Upper lobe of left lung (tissue), 4 donors: ENCODE data around the gene RTN4.

ENCODE experiments used
- CTCF ChIP-seq, 6 experiments: fragments of 450-650 bp in 4 of 6; fragments of 200-600 bp in 2 of 6; sonication (generic) in 2 of 6; IDR thresholded peaks; one replicate each; pipeline ENCODE4 v1.5.1; 2016 to 2019; ENCODE audit warnings: antibody characterized with exemption in 6 of 6
- EP300 ChIP-seq, 4 donors: sonication (generic); formaldehyde crosslinking; IDR thresholded peaks; one replicate each; pipeline ENCODE4 v1.5.1; 2017; ENCODE audit warnings: antibody characterized with exemption in 4 of 4, control low read depth in 2 of 4

DNA sequence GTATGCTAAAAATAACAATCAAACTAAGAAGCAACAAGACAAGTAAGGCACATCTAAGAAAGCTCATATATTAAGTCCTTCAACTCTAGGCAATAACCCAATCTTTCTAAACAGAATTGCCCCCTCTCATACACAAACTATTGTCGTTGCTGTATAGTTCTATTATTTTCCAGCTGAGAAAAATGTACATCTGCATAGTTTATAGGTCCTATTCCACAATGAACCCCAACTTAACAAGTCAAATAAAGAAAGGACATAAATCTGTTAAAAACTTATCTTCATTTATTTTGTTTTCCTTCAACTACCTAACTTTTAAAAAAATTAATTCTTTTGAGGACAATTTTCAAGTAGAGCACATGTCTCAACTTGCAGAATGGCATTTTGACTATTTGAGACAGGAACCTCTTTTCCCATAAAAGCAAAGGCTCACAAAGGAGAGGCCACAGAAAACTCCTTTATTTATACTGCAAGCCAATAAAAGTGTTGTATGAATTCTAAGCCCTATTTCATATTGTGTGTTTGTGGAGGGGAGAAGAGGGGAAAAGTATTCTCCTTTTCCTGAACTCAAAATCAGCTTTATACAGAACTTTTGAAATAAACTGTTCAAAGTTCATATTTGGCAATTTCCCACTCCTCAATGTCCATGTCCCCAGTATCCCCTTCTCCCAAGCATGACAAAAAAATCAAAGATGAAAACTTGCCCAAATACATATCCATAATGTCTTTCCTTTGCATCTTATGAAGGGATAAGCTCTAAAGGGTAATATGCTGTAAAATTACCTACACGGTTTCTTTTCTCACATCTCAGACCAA is 37.4 kb downstream of the RTN4 start:
- no peak for TF ChIP-seq CTCF (IDR thresholded peaks at IDR 0.05)
- no peak for TF ChIP-seq EP300 (IDR thresholded peaks at IDR 0.05)
